GM18907 (cell line): Measurements from ENCODE around the gene CTXND1.

Experiments used
- ATAC-seq: cut with Tn5 transposase; IDR thresholded peaks from one replicate; pipeline ENCODE4 v1.9.1; 2021; ENCODE audit warnings: mild to moderate bottlenecking, moderate library complexity; ENCODE audit not compliant: unreplicated experiment

CTXND1 gene

GRCh38 chr15:80259942-80260510 lies 8.0 kb upstream of the CTXND1 start:
- ATAC-seq = no peak

- no peak for ATAC-seq
Observed at GRCh38 chr15:80251428-80252120, 439 bp downstream of the CTXND1 start.

- ATAC-seq = no peak
Observed at GRCh38 chr15:80250614-80251427, 1.2 kb downstream of the CTXND1 start.

GRCh38 chr15:80249973-80250372 lies 2.0 kb downstream of the CTXND1 start:
- no peak for ATAC-seq

- no peak for ATAC-seq
Observed at GRCh38 chr15:80247320-80247719, 4.7 kb downstream of the CTXND1 start.

- ATAC-seq = no peak
Observed at GRCh38 chr15:80246425-80246894, 5.6 kb downstream of the CTXND1 start.

GRCh38 chr15:80242802-80243201 lies 9.2 kb downstream of the CTXND1 start:
- no peak for ATAC-seq

- no peak for ATAC-seq
Observed at GRCh38 chr15:80242132-80242769, 9.8 kb downstream of the CTXND1 start.

- no peak for ATAC-seq
Observed at GRCh38 chr15:80241508-80241907, 10.5 kb downstream of the CTXND1 start.

GRCh38 chr15:80240276-80240675 lies 11.7 kb downstream of the CTXND1 start:
- no peak for ATAC-seq

GRCh38 chr15:80234883-80235282 lies 17.1 kb downstream of the CTXND1 start:
- no peak for ATAC-seq

GRCh38 chr15:80233581-80233980 lies 18.4 kb downstream of the CTXND1 start:
- ATAC-seq = no peak

- no peak for ATAC-seq
Observed at GRCh38 chr15:80231371-80231770, 20.6 kb downstream of the CTXND1 start.

- ATAC-seq = no peak
Observed at GRCh38 chr15:80228959-80229610, 22.9 kb downstream of the CTXND1 start.

GRCh38 chr15:80219955-80220354 lies 32.1 kb downstream of the CTXND1 start:
- no peak for ATAC-seq

GRCh38 chr15:80217327-80217900 lies 34.6 kb downstream of the CTXND1 start:
- ATAC-seq = no peak

GRCh38 chr15:80216911-80217310 lies 35.1 kb downstream of the CTXND1 start:
- no peak for ATAC-seq

- ATAC-seq = no peak
Observed at GRCh38 chr15:80216141-80216540, 35.9 kb downstream of the CTXND1 start.

- no peak for ATAC-seq
Observed at GRCh38 chr15:80214910-80215309, 37.1 kb downstream of the CTXND1 start.

GRCh38 chr15:80211976-80212375 lies 40.0 kb downstream of the CTXND1 start:
- ATAC-seq = no peak
